GM18909 (cell line): ENCODE data around the gene PC.
A peak's percentile ranks its signal among the peaks of the same experiment; 100 is the strongest.
"Not testable (repeated sequence)": the region's sequence is repeated elsewhere in the genome, so short reads cannot be mapped to it uniquely, and the experiment has no call there.

Experiments used
- ATAC-seq: cut with Tn5 transposase; IDR thresholded peaks from one replicate; pipeline ENCODE4 v1.9.1; 2021; ENCODE audit warnings: mild to moderate bottlenecking; ENCODE audit not compliant: unreplicated experiment, poor library complexity

Gene PC

DNA sequence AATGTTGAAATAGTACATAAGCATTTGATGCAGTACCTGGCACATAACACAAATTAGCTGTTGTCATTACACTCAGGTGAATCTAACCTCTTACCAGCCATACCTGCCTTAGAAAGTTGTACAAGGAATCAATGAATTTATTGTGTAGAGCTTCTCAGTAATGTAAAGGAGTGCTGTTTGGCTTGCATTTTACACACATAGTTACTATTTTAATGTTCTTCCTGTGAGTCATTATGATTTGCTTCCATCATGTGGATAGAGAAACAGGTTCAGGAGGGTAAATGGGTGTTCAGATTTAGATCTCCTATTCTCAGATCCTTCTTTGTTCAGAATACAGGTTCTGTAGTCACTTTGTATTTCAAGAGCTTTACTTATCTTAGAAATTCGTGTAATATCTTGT lies 142.5 kb downstream of the PC start:
- no peak for ATAC-seq

- ATAC-seq = no peak
These were observed 143.5 kb downstream of the PC start for GRCh38 chr11:66814678-66815077.

GRCh38 chr11:66810576-66811185 lies 147.5 kb downstream of the PC start:
- no peak for ATAC-seq

DNA sequence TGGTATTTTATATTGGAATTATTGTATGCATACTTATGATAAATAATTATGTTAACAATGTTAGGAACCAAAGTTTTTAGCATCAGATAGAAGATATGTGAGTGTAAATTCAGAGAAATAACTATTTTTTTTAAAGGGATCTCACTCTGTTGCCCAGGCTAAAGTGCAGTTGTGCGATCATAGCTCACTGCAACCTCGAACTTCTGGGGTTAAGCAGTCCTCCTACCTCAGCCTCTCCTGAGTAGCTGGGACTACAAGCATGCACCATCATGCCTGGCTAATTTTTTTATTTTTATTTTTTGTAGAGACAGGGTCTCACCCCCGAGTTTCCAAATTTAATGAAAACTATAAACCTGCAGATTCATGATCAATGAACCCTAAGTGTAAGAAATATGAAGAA lies 148.6 kb downstream of the PC start:
- no peak for ATAC-seq

- ATAC-seq = peak; percentile 64
These were observed 157.3 kb downstream of the PC start for GRCh38 chr11:66800720-66801428.

- ATAC-seq = not testable (repeated sequence)
These were observed 158.4 kb downstream of the PC start for GRCh38 chr11:66799815-66800214.
